ENCODE results near the gene CACNA1B. TPM values are rescaled to one million over a fixed set of nuclear protein-coding genes. Genes with fewer than 3 reads are reported as not detected.

The CACNA1B gene
- total and polyA plus RNA-seq, 9 of the 15 experiments (the other 6 are each of a cell fraction or from before 2014, with no cell fraction given) = 0.01 to 0.04 TPM; not detected in 7

- in situ Hi-C loops (cut with MboI) (no loop called here), intact Hi-C loops (cut with micrococcal nuclease) (no loop called here)
- Histone ChIP-seq H3K9me3 (replicated peaks; ENCODE audit: control insufficient read depth, insufficient read depth, low read depth, low read length) (no peaks in the 10 kb centered on the region), H3K9ac (ENCODE audit: insufficient read depth in 1 of 2, low read depth in 2 of 2, low read length in 2 of 2) (no peak overlapping the region), H3K36me3 (ENCODE audit: control insufficient read depth, insufficient read depth, low read length) (no peaks in the 10 kb centered on the region), H2AFZ (ENCODE audit: low read depth, low read length) (no peak overlapping the region), H4K20me1 (replicated peaks; ENCODE audit: control insufficient read depth, insufficient read depth, low read length) (0 out of 2 replicates have a peak, but pooled peaks cover 4% of the 10 kb centered on the region), H3K4me1 (replicated peaks in 1 of 2; ENCODE audit: control insufficient read depth in 2 of 2, insufficient read depth in 2 of 2, low read length in 2 of 2) (peaks cover 0 to 17% of the 10 kb centered on the region in 2 experiments; a peak in 3 of 5 replicates), H3K27me3 (ENCODE audit: control insufficient read depth in 2 of 2, insufficient read depth in 2 of 2, low read length in 2 of 2) (peaks cover 8 to 53% of the 10 kb centered on the region in 2 experiments; a peak in 4 of 5 replicates), H3K4me3 (no peak overlapping the region), H3K27ac (ENCODE audit: extremely low read depth, low read depth, low read length) (no peak overlapping the region), H3K79me2 (ENCODE audit: control insufficient read depth, insufficient read depth, low read length) (no peaks in the 10 kb centered on the region), H3K9me1 (ENCODE audit: control insufficient read depth, insufficient read depth, low read length) (no peaks in the 10 kb centered on the region), H3K4me2 (ENCODE audit: insufficient read depth, low read length) (no peak overlapping the region)
- CTCF ChIA-PET (ENCODE audit: low intra/inter-chr PET ratio) = no interaction called here
- no peak for ATAC-seq
- no peak for DNase-seq (ENCODE audit: extremely low read depth in 1 of 4, low spot score in 3 of 4)
- 0% methylated on average over 9 of the region's 10 CpGs for WGBS (ENCODE audit: insufficient coverage, low coverage, missing lambda C conversion rate)
- POLR2A ChIA-PET = interaction anchor here (0.6 to 1.8 kb wide), 3 partner anchors 10 to 41 kb away, joined by 3 to 5 read pairs (median 4); no protein-coding TSS in a partner anchor
- BruUV-seq (replicated peaks) = no TSS peak
- no peak for FAIRE-seq
- no peak for TF ChIP-seq BRCA1 (IDR thresholded peaks at IDR 0.05)
- no peak for TF ChIP-seq BRCA1 (CRISPR knock-in tag; IDR thresholded peaks at IDR 0.05)
- TF ChIP-seq ZNF408 (CRISPR knock-in tag; IDR thresholded peaks at IDR 0.05; ENCODE audit: low read depth) = no peak
- TF ChIP-seq PHF8 (IDR thresholded peaks at IDR 0.05; ENCODE audit: borderline replicate concordance, low read length) = no peak
- TF ChIP-seq NEUROD1 (IDR thresholded peaks at IDR 0.05; ENCODE audit: borderline replicate concordance, low read depth, low read length, partially characterized antibody) = no peak
- no peak for TF ChIP-seq MTF1 (CRISPR knock-in tag; IDR thresholded peaks at IDR 0.05; ENCODE audit: borderline replicate concordance)
- no peak for TF ChIP-seq TAF7 (tag; IDR thresholded peaks at IDR 0.05)
- TF ChIP-seq SPI1 (IDR thresholded peaks at IDR 0.05; ENCODE audit: borderline replicate concordance, low read depth, low read length) = no peak
- TF ChIP-seq ZKSCAN1 (IDR thresholded peaks at IDR 0.05; ENCODE audit: low read depth, low read length) = no peak
- TF ChIP-seq, protein P1, sequence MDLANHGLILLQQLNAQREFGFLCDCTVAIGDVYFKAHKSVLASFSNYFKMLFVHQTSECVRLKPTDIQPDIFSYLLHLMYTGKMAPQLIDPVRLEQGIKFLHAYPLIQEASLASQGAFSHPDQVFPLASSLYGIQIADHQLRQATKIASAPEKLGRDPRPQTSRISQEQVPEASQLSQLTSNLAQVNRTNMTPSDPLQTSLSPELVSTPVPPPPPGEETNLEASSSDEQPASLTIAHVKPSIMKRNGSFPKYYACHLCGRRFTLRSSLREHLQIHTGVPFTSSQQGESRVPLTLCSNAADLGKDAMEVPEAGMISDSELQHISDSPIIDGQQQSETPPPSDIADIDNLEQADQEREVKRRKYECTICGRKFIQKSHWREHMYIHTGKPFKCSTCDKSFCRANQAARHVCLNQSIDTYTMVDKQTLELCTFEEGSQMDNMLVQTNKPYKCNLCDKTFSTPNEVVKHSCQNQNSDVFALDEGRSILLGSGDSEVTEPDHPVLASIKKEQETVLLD (IDR thresholded peaks at IDR 0.05) = no peak
- no peak for TF ChIP-seq RNF219 (CRISPR knock-in tag; IDR thresholded peaks at IDR 0.05)
- TF ChIP-seq HCFC1 (IDR thresholded peaks at IDR 0.05; ENCODE audit: low read depth, low read length) = no peak
- TF ChIP-seq, protein P2, sequence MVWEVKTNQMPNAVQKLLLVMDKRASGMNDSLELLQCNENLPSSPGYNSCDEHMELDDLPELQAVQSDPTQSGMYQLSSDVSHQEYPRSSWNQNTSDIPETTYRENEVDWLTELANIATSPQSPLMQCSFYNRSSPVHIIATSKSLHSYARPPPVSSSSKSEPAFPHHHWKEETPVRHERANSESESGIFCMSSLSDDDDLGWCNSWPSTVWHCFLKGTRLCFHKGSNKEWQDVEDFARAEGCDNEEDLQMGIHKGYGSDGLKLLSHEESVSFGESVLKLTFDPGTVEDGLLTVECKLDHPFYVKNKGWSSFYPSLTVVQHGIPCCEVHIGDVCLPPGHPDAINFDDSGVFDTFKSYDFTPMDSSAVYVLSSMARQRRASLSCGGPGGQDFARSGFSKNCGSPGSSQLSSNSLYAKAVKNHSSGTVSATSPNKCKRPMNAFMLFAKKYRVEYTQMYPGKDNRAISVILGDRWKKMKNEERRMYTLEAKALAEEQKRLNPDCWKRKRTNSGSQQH (CRISPR knock-in tag; IDR thresholded peaks at IDR 0.05) = no peak
- TF ChIP-seq ZNF146 (CRISPR knock-in tag; IDR thresholded peaks at IDR 0.05; ENCODE audit: unreplicated experiment) = no peak
- no peak for TF ChIP-seq ATF7 (IDR thresholded peaks at IDR 0.05)
- no peak for TF ChIP-seq SOX6 (IDR thresholded peaks at IDR 0.05)
- no peak for TF ChIP-seq HSF4 (CRISPR knock-in tag; IDR thresholded peaks at IDR 0.05; ENCODE audit: borderline replicate concordance)
- TF ChIP-seq TRIM24 (IDR thresholded peaks at IDR 0.05) = no peak
- TF ChIP-seq SMAD4 (CRISPR knock-in tag; conservative IDR thresholded peaks at IDR 0.05) = no peak
Measured at GRCh38 chr9:137875846-137876245, 1.7 kb upstream of the CACNA1B start.
